SU-DHL-6 (cell line): ENCODE measurements around the gene GBP5.

Experiments used
- EZH2phosphoT487 ChIP-seq: fragments of 200-600 bp; sonication (generic), shearing (Covaris generic); conservative IDR thresholded peaks from 2 replicates; pipeline ENCODE4 v1.6.1; 2018; ENCODE audit warnings: mild to moderate bottlenecking, antibody characterized with exemption, low read length, moderate library complexity, mixed read lengths
- TF ChIP-seq, protein P1 (sequence below): fragments of 200-600 bp; sonication (generic); IDR thresholded peaks from one replicate; pipeline ENCODE4 v1.5.1; 2017; ENCODE audit warnings: antibody characterized with exemption, mild to moderate bottlenecking, low read length, moderate library complexity; ENCODE audit not compliant: insufficient read depth, poor library complexity, severe bottlenecking

DNA sequence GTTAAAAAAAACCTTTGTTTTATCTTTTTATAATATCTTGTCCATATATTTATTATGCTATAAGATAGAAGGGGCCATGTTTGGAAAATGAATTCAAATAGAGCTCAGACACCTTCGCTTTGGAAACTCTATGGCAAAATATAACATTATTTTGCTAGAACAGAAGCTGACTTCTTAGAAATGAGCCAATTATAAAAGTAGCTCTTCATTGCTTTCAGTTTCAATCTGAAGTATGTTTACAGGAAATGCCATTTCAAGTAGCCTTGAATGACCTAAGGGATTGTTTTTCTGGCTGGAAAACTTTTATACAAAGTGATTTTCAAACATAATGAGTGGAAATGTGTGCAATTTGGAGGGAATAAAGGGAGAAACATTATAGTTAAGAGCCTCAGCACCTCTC, 37.8 kb upstream of the GBP5 start:
- TF ChIP-seq, protein P1, sequence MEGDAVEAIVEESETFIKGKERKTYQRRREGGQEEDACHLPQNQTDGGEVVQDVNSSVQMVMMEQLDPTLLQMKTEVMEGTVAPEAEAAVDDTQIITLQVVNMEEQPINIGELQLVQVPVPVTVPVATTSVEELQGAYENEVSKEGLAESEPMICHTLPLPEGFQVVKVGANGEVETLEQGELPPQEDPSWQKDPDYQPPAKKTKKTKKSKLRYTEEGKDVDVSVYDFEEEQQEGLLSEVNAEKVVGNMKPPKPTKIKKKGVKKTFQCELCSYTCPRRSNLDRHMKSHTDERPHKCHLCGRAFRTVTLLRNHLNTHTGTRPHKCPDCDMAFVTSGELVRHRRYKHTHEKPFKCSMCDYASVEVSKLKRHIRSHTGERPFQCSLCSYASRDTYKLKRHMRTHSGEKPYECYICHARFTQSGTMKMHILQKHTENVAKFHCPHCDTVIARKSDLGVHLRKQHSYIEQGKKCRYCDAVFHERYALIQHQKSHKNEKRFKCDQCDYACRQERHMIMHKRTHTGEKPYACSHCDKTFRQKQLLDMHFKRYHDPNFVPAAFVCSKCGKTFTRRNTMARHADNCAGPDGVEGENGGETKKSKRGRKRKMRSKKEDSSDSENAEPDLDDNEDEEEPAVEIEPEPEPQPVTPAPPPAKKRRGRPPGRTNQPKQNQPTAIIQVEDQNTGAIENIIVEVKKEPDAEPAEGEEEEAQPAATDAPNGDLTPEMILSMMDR: no peak
- TF ChIP-seq EZH2phosphoT487: no peak
